GM23338 (cell line): Measurements from ENCODE around the gene DPYD. TPM values are rescaled to one million over a fixed set of nuclear protein-coding genes. Genes with fewer than 3 reads are reported as not detected.

Experiments
- ATAC-seq: fragments of 200-7000 bp; cut with Tn5 transposase; 3 replicates; pipeline ENCODE4 v1.9.1; 2020
- DNase-seq: peaks from one replicate; pipeline ENCODE4 v3.0.0-alpha.2; 2015; ENCODE audit warnings: low spot score
- H2AFZ ChIP-seq: fragments of 200-600 bp; sonication (generic); 2 replicates; pipeline ENCODE4 v1.8.0; 2016; ENCODE audit warnings: antibody characterized with exemption, mild to moderate bottlenecking, moderate library complexity
- H3F3A ChIP-seq: fragments of 200-600 bp; sonication (generic); replicated peaks from 2 replicates; pipeline ENCODE4 v1.8.0; 2017; ENCODE audit warnings: antibody characterized with exemption, mixed run types, low read depth
- H3K27ac ChIP-seq: fragments of 200-600 bp; sonication (generic); 2 replicates; pipeline ENCODE4 v1.6.1; 2016; ENCODE audit warnings: low read depth
- H3K27me3 ChIP-seq: fragments of 200-600 bp; sonication (generic); 2 replicates; pipeline ENCODE4 v1.8.0; 2016; ENCODE audit warnings: mild to moderate bottlenecking, mixed run types, moderate library complexity; ENCODE audit not compliant: insufficient read depth
- H3K36me3 ChIP-seq: fragments of 200-600 bp; sonication (generic); 2 replicates; pipeline ENCODE4 v1.8.0; 2016; ENCODE audit warnings: mild to moderate bottlenecking; ENCODE audit not compliant: insufficient read depth
- H3K4me1 ChIP-seq: fragments of 200-600 bp; sonication (generic); 2 replicates; pipeline ENCODE4 v1.8.0; 2016; ENCODE audit warnings: mild to moderate bottlenecking, moderate library complexity; ENCODE audit not compliant: insufficient read depth
- H3K4me2 ChIP-seq: fragments of 200-600 bp; sonication (generic); 2 replicates; pipeline ENCODE4 v1.7.1; 2017; ENCODE audit warnings: mixed run types
- H3K4me3 ChIP-seq: fragments of 200-600 bp; sonication (generic); 2 replicates; pipeline ENCODE4 v1.6.1; 2016; ENCODE audit warnings: mixed run types
- H3K79me2 ChIP-seq: fragments of 200-600 bp; sonication (generic); replicated peaks from 2 replicates; pipeline ENCODE4 v1.8.0; 2017; ENCODE audit warnings: mild to moderate bottlenecking; ENCODE audit not compliant: insufficient read depth
- H3K9me2 ChIP-seq: fragments of 200-600 bp; sonication (generic); 2 replicates; pipeline ENCODE4 v1.8.0; 2017; ENCODE audit not compliant: insufficient read depth
- H4K20me1 ChIP-seq: fragments of 200-600 bp; sonication (generic); replicated peaks from 2 replicates; pipeline ENCODE4 v1.8.0; 2017; ENCODE audit warnings: mild to moderate bottlenecking; ENCODE audit not compliant: insufficient read depth
- H3K27ac Mint-ChIP-seq: 2 replicates; pipeline ENCODE4 v1.8.0; 2020; ENCODE audit warnings: inconsistent platforms, mild to moderate bottlenecking, moderate library complexity, mixed read lengths
- H3K27me3 Mint-ChIP-seq: 3 replicates; pipeline ENCODE4 v1.8.0; 2022; ENCODE audit warnings: low read depth, mild to moderate bottlenecking, moderate library complexity, mixed read lengths, inconsistent platforms; ENCODE audit not compliant: insufficient read depth, poor library complexity
- H3K36me3 Mint-ChIP-seq: 3 replicates; pipeline ENCODE4 v1.8.0; 2021; ENCODE audit warnings: low read depth, mild to moderate bottlenecking, inconsistent platforms, moderate library complexity, mixed read lengths
- H3K4me1 Mint-ChIP-seq: 3 replicates; pipeline ENCODE4 v1.8.0; 2020; ENCODE audit warnings: mild to moderate bottlenecking, inconsistent platforms, mixed read lengths
- H3K4me3 Mint-ChIP-seq: 3 replicates; pipeline ENCODE4 v1.8.0; 2021; ENCODE audit warnings: moderate library complexity, mild to moderate bottlenecking, inconsistent platforms, mixed read lengths
- H3K9me3 Mint-ChIP-seq: 3 replicates; pipeline ENCODE4 v1.8.0; 2020; ENCODE audit warnings: moderate library complexity, mild to moderate bottlenecking, inconsistent platforms, mixed read lengths
- CREB1 ChIP-seq: fragments of 250-450 bp; sonication (Bioruptor Pico); IDR thresholded peaks from 2 replicates; pipeline ENCODE4 v1.5.0; 2020; ENCODE audit warnings: low read depth, mild to moderate bottlenecking, moderate library complexity
- EZH2 ChIP-seq: fragments of 200-600 bp; sonication (generic); IDR thresholded peaks from one replicate; pipeline ENCODE4 v1.8.0; 2017; ENCODE audit warnings: antibody characterized with exemption, mild to moderate bottlenecking, low read depth; ENCODE audit not compliant: unreplicated experiment
- EZH2phosphoT487 ChIP-seq: fragments of 200-600 bp; sonication (generic); IDR thresholded peaks from one replicate; pipeline ENCODE4 v1.8.1; 2018; ENCODE audit warnings: antibody characterized with exemption; ENCODE audit not compliant: unreplicated experiment
- JUNB ChIP-seq: IDR thresholded peaks from one replicate; pipeline ENCODE4 v1.6.1; 2016; ENCODE audit warnings: antibody characterized with exemption; ENCODE audit not compliant: unreplicated experiment
- NANOG ChIP-seq: IDR thresholded peaks from 2 replicates; pipeline ENCODE4 v1.6.1; 2016; ENCODE audit warnings: antibody characterized with exemption, borderline replicate concordance
- POLR2AphosphoS5 ChIP-seq: IDR thresholded peaks from 2 replicates; pipeline ENCODE4 v1.6.1; 2016; ENCODE audit warnings: antibody characterized with exemption, low read depth
- STAT1 ChIP-seq: IDR thresholded peaks from one replicate; pipeline ENCODE4 v1.6.1; 2016; ENCODE audit warnings: antibody characterized with exemption; ENCODE audit not compliant: unreplicated experiment
- ZNF114 ChIP-seq: fragments of 250-450 bp; sonication (Bioruptor Pico); IDR thresholded peaks from 2 replicates; pipeline ENCODE4 v1.5.0; 2020; ENCODE audit warnings: mild to moderate bottlenecking, moderate library complexity
- ZNF331 ChIP-seq: fragments of 250-450 bp; sonication (Bioruptor Pico); IDR thresholded peaks from 2 replicates; pipeline ENCODE4 v1.5.0; 2020; ENCODE audit warnings: low read depth, mild to moderate bottlenecking, moderate library complexity
- polyA plus RNA-seq: library from polyadenylated mRNA; unstranded; fragments of >200 nt; fragmentation: Nextera tagmentation; extraction: Ambion mirVana; gene quantifications from 2 replicates; pipeline ENCODE4 v1.2.1, GENCODE V29; 2016
- total RNA-seq: library from RNA; depleted of rRNA; stranded (reverse); fragments of >200 nt; shearing (Covaris generic); gene quantifications from 2 replicates; pipeline ENCODE4 v1.2.3, GENCODE V29; 2014
- TF ChIP-seq, protein P1 (sequence below): IDR thresholded peaks from one replicate; pipeline ENCODE4 v1.6.1; 2018; ENCODE audit warnings: antibody characterized with exemption; ENCODE audit not compliant: unreplicated experiment
- TF ChIP-seq, protein P2 (sequence below): IDR thresholded peaks from 2 replicates; pipeline ENCODE4 v1.6.1; 2016; ENCODE audit warnings: antibody characterized with exemption
- TF ChIP-seq, protein P3 (sequence below): fragments of 250-450 bp; sonication (Bioruptor Pico); IDR thresholded peaks from 2 replicates; pipeline ENCODE4 v1.5.0; 2020; ENCODE audit warnings: mild to moderate bottlenecking, moderate library complexity

The DPYD gene
- total and polyA plus RNA-seq, 2 experiments from 2014 or later = 0.50 to 1.6 TPM

DNA sequence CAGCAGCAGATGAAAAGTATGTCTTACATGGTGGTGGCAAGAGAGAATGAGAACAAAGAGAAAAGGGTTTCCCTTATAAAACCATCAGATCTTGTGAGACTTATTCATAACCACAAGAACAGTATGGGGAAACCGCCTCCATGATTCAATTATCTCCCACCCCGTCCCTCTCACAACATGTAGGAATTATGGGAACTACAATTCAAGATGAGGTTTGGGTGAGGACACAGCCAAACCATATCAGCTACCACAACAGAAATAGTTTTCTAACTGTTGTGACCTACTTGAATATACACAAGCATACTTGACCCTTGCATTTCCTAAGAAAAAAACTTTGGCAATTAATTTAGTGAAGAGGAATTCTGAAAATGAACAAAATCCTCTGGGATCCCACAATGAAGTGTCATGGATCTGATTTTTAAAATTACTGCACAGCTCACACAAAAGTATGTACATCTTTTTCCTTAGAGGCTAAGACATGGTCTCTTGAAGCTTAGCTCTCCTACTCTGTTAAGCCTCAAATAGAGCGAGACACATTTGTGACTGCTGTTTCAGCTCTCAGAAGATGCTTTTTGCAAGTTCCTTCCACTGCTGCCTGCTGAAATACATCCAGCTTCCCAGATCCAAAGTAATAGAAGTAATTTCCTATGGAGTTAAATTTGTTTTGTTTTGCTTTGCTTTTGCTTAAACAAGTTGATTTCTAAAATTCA, 265.8 kb downstream of the DPYD start (continued):
- TF ChIP-seq, protein P1, sequence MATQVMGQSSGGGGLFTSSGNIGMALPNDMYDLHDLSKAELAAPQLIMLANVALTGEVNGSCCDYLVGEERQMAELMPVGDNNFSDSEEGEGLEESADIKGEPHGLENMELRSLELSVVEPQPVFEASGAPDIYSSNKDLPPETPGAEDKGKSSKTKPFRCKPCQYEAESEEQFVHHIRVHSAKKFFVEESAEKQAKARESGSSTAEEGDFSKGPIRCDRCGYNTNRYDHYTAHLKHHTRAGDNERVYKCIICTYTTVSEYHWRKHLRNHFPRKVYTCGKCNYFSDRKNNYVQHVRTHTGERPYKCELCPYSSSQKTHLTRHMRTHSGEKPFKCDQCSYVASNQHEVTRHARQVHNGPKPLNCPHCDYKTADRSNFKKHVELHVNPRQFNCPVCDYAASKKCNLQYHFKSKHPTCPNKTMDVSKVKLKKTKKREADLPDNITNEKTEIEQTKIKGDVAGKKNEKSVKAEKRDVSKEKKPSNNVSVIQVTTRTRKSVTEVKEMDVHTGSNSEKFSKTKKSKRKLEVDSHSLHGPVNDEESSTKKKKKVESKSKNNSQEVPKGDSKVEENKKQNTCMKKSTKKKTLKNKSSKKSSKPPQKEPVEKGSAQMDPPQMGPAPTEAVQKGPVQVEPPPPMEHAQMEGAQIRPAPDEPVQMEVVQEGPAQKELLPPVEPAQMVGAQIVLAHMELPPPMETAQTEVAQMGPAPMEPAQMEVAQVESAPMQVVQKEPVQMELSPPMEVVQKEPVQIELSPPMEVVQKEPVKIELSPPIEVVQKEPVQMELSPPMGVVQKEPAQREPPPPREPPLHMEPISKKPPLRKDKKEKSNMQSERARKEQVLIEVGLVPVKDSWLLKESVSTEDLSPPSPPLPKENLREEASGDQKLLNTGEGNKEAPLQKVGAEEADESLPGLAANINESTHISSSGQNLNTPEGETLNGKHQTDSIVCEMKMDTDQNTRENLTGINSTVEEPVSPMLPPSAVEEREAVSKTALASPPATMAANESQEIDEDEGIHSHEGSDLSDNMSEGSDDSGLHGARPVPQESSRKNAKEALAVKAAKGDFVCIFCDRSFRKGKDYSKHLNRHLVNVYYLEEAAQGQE = no peak
- TF ChIP-seq CREB1 (CRISPR knock-in tag) = no peak
- TF ChIP-seq ZNF114 (CRISPR knock-in tag) = no peak
- TF ChIP-seq EZH2phosphoT487 = no peak
- TF ChIP-seq STAT1 = no peak
- TF ChIP-seq, protein P2, sequence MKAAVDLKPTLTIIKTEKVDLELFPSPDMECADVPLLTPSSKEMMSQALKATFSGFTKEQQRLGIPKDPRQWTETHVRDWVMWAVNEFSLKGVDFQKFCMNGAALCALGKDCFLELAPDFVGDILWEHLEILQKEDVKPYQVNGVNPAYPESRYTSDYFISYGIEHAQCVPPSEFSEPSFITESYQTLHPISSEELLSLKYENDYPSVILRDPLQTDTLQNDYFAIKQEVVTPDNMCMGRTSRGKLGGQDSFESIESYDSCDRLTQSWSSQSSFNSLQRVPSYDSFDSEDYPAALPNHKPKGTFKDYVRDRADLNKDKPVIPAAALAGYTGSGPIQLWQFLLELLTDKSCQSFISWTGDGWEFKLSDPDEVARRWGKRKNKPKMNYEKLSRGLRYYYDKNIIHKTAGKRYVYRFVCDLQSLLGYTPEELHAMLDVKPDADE = no peak
- no peak for TF ChIP-seq POLR2AphosphoS5
- no peak for TF ChIP-seq JUNB
- TF ChIP-seq EZH2 = no peak
- no peak for TF ChIP-seq ZNF331 (CRISPR knock-in tag)

DNA sequence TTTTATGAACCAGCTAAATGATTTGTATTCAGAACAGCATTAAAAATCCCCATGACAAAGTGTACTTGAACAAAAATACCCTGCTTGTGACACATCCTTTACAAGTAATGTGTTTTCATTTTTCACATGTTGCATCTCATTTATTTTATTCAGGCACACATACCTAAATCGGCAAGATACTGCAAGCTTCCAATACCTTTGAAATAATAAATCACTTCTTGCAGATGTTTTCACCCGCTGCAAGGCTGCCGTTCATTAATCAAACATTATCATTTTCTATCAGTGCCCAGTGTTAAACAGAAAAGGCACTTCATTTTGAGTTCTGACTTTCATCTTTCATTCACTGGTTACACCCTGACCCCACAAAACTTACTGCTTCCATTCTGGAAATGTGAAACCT, 269.6 kb downstream of the DPYD start:
- no peak overlapping the region for H3K27ac ChIP-seq
- no peaks in the 10 kb centered on the region for H3K79me2 ChIP-seq
- no peak overlapping the region for H3K4me2 ChIP-seq
- H3F3A ChIP-seq = no peaks in the 10 kb centered on the region
- no peak overlapping the region for H2AFZ ChIP-seq
- H3K4me1 ChIP-seq = no peaks in the 10 kb centered on the region
- no peak overlapping the region for H3K4me3 Mint-ChIP-seq
- H4K20me1 ChIP-seq = no peaks in the 10 kb centered on the region
- no peaks in the 10 kb centered on the region for H3K9me2 ChIP-seq
- no peaks in the 10 kb centered on the region for H3K27me3 ChIP-seq
- no peak overlapping the region for H3K4me3 ChIP-seq
- no peak for DNase-seq
- peaks cover 3% of the 10 kb centered on the region; the same call in 1 of the 3 replicates for H3K4me1 Mint-ChIP-seq
- peaks cover 4% of the 10 kb centered on the region; the same call in 2 of the 3 replicates for H3K36me3 Mint-ChIP-seq
- H3K36me3 ChIP-seq = no peaks in the 10 kb centered on the region
- no peak for ATAC-seq
- peaks cover 5% of the 10 kb centered on the region for H3K9me3 Mint-ChIP-seq
- H3K27me3 Mint-ChIP-seq = no peaks in the 10 kb centered on the region
- no peak overlapping the region for H3K27ac Mint-ChIP-seq
- TF ChIP-seq NANOG (no peak), STAT1 (no peak), ZNF331 (CRISPR knock-in tag) (no peak), ZNF114 (CRISPR knock-in tag) (no peak), EZH2phosphoT487 (no peak), CREB1 (CRISPR knock-in tag) (no peak), JUNB (no peak)
- TF ChIP-seq, protein P3, sequence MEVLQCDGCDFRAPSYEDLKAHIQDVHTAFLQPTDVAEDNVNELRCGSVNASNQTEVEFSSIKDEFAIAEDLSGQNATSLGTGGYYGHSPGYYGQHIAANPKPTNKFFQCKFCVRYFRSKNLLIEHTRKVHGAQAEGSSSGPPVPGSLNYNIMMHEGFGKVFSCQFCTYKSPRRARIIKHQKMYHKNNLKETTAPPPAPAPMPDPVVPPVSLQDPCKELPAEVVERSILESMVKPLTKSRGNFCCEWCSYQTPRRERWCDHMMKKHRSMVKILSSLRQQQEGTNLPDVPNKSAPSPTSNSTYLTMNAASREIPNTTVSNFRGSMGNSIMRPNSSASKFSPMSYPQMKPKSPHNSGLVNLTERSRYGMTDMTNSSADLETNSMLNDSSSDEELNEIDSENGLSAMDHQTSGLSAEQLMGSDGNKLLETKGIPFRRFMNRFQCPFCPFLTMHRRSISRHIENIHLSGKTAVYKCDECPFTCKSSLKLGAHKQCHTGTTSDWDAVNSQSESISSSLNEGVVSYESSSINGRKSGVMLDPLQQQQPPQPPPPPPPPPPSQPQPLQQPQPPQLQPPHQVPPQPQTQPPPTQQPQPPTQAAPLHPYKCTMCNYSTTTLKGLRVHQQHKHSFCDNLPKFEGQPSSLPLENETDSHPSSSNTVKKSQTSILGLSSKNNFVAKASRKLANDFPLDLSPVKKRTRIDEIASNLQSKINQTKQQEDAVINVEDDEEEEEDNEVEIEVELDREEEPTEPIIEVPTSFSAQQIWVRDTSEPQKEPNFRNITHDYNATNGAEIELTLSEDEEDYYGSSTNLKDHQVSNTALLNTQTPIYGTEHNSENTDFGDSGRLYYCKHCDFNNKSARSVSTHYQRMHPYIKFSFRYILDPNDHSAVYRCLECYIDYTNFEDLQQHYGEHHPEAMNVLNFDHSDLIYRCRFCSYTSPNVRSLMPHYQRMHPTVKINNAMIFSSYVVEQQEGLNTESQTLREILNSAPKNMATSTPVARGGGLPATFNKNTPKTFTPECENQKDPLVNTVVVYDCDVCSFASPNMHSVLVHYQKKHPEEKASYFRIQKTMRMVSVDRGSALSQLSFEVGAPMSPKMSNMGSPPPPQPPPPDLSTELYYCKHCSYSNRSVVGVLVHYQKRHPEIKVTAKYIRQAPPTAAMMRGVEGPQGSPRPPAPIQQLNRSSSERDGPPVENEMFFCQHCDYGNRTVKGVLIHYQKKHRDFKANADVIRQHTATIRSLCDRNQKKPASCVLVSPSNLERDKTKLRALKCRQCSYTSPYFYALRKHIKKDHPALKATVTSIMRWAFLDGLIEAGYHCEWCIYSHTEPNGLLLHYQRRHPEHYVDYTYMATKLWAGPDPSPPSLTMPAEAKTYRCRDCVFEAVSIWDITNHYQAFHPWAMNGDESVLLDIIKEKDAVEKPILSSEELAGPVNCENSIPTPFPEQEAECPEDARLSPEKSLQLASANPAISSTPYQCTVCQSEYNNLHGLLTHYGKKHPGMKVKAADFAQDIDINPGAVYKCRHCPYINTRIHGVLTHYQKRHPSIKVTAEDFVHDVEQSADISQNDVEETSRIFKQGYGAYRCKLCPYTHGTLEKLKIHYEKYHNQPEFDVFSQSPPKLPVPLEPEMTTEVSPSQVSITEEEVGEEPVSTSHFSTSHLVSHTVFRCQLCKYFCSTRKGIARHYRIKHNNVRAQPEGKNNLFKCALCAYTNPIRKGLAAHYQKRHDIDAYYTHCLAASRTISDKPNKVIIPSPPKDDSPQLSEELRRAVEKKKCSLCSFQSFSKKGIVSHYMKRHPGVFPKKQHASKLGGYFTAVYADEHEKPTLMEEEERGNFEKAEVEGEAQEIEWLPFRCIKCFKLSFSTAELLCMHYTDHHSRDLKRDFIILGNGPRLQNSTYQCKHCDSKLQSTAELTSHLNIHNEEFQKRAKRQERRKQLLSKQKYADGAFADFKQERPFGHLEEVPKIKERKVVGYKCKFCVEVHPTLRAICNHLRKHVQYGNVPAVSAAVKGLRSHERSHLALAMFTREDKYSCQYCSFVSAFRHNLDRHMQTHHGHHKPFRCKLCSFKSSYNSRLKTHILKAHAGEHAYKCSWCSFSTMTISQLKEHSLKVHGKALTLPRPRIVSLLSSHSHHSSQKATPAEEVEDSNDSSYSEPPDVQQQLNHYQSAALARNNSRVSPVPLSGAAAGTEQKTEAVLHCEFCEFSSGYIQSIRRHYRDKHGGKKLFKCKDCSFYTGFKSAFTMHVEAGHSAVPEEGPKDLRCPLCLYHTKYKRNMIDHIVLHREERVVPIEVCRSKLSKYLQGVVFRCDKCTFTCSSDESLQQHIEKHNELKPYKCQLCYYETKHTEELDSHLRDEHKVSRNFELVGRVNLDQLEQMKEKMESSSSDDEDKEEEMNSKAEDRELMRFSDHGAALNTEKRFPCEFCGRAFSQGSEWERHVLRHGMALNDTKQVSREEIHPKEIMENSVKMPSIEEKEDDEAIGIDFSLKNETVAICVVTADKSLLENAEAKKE (CRISPR knock-in tag) = no peak
